ENCODE results near the gene TPRX2.

- no peak for TF ChIP-seq CTCF (IDR thresholded peaks at IDR 0.05)
- TF ChIP-seq POLR2A (IDR thresholded peaks at IDR 0.05; ENCODE audit: low read length): no peak
- TF ChIP-seq HEYL (CRISPR knock-in tag; IDR thresholded peaks at IDR 0.05): no peak
- no peak for TF ChIP-seq MAZ (IDR thresholded peaks at IDR 0.05; ENCODE audit: borderline replicate concordance, low read depth, low read length)
- no peak for TF ChIP-seq BHLHE40 (IDR thresholded peaks at IDR 0.05; ENCODE audit: low read depth, low read length)
- no peak for TF ChIP-seq TFCP2L1 (CRISPR knock-in tag; IDR thresholded peaks at IDR 0.05)
- TF ChIP-seq RCOR1 (IDR thresholded peaks at IDR 0.05; ENCODE audit: low read depth, low read length): no peak
- TF ChIP-seq RAD21 (conservative IDR thresholded peaks at IDR 0.05 in 1 of 2, IDR thresholded peaks at IDR 0.05 in 1 of 2): no peak
- TF ChIP-seq RFX5 (IDR thresholded peaks at IDR 0.05): no peak
- no peak for TF ChIP-seq EP300 (IDR thresholded peaks at IDR 0.05)
- TF ChIP-seq MYC (IDR thresholded peaks at IDR 0.05; ENCODE audit: borderline replicate concordance, low read length): no peak
- TF ChIP-seq HOXA7 (CRISPR knock-in tag; IDR thresholded peaks at IDR 0.05): no peak
- no peak for TF ChIP-seq RNF2 (IDR thresholded peaks at IDR 0.05; ENCODE audit: borderline replicate concordance, low read depth)
- no peak for TF ChIP-seq JUN (IDR thresholded peaks at IDR 0.05)
These were observed 4.6 kb upstream of the TPRX2 start for GRCh38 chr19:47854459-47854858.
